Stimulated activated naive CD4-positive, alpha-beta T cell treated with Interleukin-2 at 50 U/mL for 16 hours (primary cell): Measurements from ENCODE around the gene SPEN.
"Not testable (repeated sequence)": the region's sequence is repeated elsewhere in the genome, so short reads cannot be mapped to it uniquely, and the experiment has no call there.

Source experiments
- DNase-seq: peaks from one replicate; lab custom pipeline; 2025; lab: John Stamatoyannopoulos, UW

Gene SPEN

GRCh38 chr1:15858069-15858670 is 10.7 kb downstream of the SPEN start:
- no peak for DNase-seq

GRCh38 chr1:15858672-15859372 is 11.3 kb downstream of the SPEN start:
- no peak for DNase-seq

GRCh38 chr1:15863156-15863901 is 15.8 kb downstream of the SPEN start:
- DNase-seq, result no peak

DNA sequence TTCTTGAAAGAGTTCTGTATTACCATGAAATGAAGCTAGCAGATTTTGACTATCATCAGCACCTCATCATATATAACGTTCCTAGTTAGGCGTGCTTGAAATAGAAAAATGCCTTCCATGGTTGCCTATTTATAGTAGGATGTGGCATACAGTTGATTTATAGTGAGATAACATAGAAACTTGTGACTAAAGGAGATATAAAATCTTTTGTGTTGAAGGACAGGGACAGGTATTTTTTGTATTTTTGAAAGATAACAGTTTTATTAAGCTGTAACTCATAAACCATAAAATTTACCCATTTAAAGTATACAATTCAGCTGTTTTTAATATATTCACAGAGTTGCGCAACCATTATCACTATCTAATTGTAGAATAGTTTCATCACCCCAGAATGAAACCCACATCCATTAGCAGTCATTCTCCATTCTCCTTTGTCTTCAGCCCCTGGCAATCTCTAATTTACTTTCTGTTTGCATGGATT is 19.3 kb downstream of the SPEN start:
- no peak for DNase-seq

GRCh38 chr1:15867288-15867687 is 19.8 kb downstream of the SPEN start:
- no peak for DNase-seq

DNA sequence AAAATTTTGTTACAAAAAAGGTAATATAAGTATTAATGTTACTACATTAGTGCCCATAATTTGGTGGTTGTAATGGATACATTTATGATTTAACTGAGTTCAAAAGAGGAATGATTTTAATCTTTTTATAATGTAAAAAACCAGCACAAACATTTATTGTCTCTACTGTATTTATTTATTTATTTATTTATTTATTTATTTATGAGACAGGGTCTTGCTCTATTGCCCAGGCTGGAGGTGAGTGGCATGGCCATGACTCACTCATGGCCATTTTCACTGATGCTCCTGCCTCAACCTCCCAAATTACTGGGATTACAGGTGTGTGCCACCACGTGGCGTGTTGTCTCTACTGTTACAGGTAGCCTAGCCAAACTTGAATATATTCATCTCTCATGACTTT is 21.9 kb downstream of the SPEN start:
- DNase-seq, result no peak

GRCh38 chr1:15870421-15870820 is 22.9 kb downstream of the SPEN start:
- no peak for DNase-seq

GRCh38 chr1:15874471-15874870 is 27.0 kb downstream of the SPEN start:
- DNase-seq, result no peak

DNA sequence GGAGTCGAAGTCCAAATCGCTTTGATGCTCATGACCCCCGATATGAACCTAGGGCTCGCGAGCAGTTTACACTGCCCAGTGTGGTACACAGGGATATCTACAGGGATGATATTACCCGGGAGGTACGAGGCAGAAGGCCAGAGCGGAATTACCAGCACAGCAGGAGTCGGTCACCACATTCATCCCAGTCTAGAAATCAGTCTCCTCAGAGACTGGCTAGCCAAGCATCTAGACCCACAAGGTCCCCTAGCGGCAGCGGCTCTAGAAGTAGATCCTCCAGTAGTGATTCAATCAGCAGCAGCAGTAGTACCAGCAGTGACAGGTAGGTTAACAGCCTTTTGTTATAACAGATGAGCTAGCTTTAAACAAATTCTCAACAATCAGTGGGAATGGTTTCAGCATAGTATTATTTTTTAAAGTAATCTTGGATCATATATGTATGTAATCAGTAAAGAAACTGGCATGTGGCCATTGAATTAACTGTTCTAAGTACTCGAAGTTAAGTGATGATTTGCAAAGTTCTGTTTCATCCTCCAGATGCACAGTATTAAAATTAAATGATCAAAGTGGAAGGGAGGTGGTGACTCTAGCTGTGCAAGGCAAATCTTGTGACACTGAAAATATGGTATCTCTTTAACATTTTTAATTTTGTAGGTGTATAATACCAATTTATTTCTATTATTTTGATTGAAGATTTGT is 29.0 kb downstream of the SPEN start:
- no peak for DNase-seq

DNA sequence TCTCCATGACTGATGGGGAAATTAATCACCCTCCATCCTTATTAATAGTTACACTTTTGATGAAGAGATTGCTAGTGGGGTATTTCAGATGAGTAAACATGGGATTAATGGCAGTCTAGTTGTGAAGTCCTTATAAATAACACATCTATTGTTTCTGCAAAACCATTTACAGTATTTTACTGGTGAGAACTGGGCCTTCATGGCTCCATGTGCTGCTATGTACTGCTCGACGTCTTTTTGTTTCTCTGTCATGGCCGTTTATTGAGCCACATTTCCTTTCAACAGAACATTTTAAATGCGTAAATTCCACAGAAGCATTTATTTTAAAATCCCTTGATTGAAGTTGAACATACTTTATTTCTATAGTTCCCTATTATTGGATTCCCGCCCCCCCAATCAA is 34.5 kb downstream of the SPEN start:
- DNase-seq, result no peak

- DNase-seq, result no peak
Observed at GRCh38 chr1:15882665-15883064, 35.2 kb downstream of the SPEN start.

- no peak for DNase-seq
Observed at GRCh38 chr1:15883326-15883725, 35.8 kb downstream of the SPEN start.

- DNase-seq, result no peak
Observed at GRCh38 chr1:15884477-15884876, 37.0 kb downstream of the SPEN start.

- DNase-seq, result no peak
Observed at GRCh38 chr1:15885269-15885668, 37.8 kb downstream of the SPEN start.

DNA sequence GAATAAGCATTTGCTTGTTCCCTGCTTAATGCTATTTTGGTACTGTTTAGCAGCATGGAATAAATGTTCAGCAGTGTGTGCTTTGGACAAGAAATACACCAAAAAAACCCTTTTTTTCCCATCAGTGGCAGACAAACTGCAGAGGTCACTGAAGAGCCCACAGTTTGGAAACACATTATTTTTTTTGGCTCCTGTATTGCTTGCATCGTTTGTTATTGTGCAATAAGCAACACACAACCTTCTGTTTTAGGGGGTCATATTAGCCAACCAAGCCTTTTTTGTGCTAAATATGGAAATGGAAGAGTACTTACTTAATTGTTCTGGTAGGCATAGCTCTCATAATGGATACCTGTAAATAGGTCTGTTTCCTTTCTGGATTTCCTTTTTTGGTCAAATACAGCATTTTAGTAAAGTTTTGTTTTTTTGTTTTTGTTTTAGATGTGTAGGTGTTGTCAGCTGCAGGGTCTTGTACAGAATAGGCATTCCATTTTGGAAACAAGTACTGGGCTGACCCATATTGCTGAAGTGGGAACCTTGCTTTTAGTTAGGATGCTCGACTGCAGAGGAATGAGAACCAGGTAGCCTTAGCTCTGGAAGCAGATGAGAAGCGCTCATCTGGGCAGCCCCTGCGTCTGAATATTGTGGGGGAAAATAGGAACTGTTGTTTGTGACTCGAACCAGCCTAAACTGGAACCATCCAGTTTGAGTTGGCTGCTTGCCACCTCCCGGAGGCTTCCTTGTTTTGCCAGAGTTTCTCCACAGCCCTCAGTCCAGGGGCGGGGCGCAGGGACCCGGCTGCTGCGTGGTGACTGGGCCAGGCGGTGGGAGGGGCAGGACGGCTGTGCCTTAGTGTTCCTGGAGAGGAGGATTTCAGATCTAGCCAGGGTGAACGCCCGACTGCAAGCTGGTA is 38.4 kb downstream of the SPEN start:
- no peak for DNase-seq

GRCh38 chr1:15886611-15887167 is 39.2 kb downstream of the SPEN start:
- DNase-seq, result no peak

GRCh38 chr1:15892857-15893599 is 45.5 kb downstream of the SPEN start:
- DNase-seq, result not testable (repeated sequence)

DNA sequence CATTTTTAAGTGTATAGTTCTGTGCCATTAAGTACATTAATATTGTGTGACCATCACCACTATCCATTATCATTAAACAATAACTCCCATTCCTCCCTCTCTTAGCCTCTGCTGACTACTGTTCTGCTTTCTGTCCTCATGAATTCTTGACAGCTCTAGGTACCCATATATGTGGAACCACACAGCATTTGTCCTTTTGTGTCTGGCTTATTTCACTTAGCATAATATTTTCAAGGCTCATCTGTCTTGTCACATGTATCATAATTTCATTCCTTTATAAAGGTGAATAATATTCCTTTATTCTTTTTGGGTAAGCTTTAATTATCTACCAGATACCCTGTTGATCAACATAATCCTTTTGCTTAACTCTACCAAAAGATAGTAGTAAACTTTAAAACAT is 47.7 kb downstream of the SPEN start:
- no peak for DNase-seq

DNA sequence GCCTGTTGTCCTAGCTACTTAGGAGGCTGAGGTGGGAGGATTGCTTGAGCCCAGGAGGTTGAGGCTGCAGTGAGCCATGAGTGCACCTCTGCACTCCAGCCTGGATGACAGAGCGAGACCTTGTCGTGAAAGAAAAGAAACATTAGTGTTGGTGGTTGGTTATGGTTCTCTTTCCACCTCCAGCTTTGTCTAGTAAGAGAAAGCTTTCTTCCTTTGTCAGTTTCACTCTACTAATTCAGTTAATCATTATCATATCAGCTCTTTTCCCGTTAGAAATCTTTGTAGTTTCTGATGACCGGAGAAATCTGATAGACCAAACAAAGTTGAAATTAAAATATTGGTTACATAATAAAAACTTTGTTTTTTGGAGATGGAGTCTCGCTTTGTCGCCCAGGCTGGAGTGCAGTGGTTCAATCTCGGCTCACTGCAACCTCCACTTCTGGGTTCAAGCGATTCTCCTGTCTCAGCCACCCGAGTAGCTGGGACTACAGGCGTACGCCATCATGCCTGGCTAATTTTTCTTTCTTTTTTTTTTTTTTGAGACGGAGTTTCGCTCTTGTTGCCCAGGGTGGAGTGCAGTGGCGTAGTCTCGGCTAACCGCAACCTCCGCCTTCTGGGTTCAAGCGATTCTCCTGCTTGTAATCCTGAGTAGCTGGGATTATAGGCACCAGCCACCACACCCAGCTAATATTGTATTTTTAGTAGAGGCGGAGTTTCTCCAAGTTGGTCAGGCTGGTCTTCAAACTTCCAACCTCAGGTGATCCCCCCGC is 49.5 kb downstream of the SPEN start:
- DNase-seq, result not testable (repeated sequence)

- no peak for DNase-seq
Observed at GRCh38 chr1:15899266-15899665, 51.8 kb downstream of the SPEN start.
